HG02798 (cell line): Measurements from ENCODE around the gene IFITM10.
"Not testable (repeated sequence)": the region's sequence is repeated elsewhere in the genome, so short reads cannot be mapped to it uniquely, and the experiment has no call there.

ENCODE experiments used
- ATAC-seq: cut with Tn5 transposase; IDR thresholded peaks from one replicate; pipeline ENCODE4 v1.9.1; 2021; ENCODE audit warnings: mild to moderate bottlenecking; ENCODE audit not compliant: unreplicated experiment, poor library complexity

IFITM10 gene

DNA sequence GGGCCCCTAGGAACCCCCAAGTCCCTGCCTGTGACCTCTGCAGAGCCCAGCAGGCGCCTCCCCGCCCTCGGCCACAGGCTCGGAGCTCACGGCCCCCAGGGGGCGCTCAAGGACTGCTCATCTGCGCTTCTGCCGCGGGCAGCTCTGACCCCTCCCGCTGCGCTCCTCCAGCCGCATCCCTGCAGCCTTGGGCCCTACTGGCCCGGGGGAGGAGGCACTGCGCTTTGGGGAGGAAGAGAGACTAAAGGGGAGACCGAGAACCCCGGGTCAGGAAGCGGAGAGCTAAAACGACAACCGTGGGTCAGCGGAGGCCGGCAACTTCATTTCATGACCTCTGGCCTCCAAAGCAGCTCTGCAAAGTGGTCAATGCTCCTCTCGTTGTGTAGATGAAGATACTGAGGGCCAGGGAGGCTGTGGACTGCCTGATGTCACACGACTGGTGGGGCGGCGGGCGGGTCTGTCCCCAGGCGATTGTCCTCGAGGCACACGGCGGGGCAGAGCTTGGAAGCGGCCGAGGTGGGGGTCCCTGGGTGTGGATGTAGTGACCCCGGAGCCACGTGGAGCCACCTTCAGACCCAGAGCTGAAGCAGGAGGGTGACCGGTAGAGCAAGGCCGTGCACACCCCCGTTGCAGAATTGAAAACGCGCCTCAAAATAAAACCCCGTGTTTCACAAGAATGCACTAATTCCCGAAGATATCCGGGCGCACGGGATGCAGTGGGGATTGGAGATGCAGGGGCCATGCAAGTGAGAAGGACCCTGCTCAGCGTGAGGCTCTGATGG is 56.1 kb downstream of the IFITM10 start:
- no peak for ATAC-seq

- ATAC-seq: no peak
Observed at GRCh38 chr11:1693327-1694063, 56.9 kb downstream of the IFITM10 start.

GRCh38 chr11:1692708-1693326 is 57.6 kb downstream of the IFITM10 start:
- ATAC-seq: no peak

GRCh38 chr11:1691878-1692707 is 58.3 kb downstream of the IFITM10 start:
- ATAC-seq: no peak

- ATAC-seq: no peak
Observed at GRCh38 chr11:1691026-1691877, 59.1 kb downstream of the IFITM10 start.

GRCh38 chr11:1690167-1691025 is 60.0 kb downstream of the IFITM10 start:
- no peak for ATAC-seq

DNA sequence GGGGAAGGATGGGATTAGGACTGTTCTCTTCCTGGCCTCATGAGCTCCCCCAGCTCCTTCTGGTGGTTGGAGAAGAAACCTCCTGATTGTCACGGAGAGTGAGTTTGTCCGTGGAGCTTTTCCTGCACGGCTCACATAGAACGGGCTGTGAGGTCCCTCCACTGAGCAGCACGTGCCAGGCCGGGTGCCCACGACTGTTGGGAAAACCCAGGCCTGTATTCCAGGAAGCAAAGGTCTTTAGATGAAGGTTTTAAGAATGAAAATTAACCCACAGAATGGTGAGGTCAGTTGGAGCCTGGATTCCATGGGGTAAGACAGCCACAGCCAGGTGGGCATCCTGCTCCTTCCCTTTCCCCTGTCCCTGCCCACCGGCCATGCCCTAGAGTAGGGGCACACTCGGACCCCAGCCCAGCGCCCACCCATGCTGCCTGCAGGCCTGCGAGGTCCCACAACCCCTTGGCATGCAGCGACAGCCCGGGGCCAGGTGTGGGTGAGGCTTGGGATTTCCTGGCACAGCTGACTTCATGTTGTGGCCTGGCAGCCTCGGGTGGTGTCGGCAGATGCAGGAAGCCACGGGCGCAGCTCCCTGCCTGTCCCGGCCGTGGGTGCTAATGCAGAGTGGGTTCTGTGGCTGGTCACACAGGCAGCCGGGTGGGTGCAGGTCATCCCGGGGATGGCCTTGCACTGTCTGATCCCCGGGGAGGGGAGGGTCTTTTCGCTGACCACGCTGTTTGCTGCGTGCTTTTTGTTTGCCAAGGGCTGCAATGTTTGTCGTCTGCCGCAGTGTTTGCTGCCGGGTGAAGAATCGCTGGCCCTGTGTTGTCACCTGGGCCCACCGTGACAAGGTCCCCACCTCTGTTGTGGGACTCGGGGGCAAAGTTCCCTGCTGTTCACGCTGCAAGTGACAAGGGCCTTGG is 60.9 kb downstream of the IFITM10 start:
- not testable (repeated sequence) for ATAC-seq

DNA sequence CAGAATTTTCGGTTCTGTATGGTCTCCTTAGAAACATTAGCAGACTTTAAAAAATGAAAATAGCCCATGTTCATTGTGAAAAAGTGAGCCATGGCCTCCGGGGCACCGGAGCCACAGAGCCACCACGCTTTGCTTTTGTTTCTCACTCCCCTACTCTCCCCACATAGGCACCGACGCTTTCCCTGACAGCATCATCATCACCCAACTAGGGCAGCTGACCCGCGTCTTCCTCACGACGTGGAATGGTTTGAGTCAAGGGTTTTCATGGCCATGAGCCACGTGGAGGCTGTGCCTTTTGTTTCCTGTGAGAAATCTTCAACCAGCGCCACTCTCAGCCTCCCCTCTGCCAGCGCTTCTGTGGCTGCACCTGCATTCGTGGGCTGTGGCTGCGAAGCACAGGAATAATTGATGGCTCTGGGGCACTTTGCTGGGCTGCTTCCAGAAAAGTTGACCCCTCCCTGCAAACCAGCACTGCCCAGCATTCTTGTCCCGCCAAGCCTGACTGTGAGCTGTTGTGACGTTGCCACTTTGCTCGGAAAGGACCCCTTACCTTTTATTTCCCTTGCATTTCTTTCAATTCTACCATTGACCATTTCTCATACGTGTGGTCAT is 62.0 kb downstream of the IFITM10 start:
- ATAC-seq: not testable (repeated sequence)

- not testable (repeated sequence) for ATAC-seq
Observed at GRCh38 chr11:1686220-1686619, 64.2 kb downstream of the IFITM10 start.

DNA sequence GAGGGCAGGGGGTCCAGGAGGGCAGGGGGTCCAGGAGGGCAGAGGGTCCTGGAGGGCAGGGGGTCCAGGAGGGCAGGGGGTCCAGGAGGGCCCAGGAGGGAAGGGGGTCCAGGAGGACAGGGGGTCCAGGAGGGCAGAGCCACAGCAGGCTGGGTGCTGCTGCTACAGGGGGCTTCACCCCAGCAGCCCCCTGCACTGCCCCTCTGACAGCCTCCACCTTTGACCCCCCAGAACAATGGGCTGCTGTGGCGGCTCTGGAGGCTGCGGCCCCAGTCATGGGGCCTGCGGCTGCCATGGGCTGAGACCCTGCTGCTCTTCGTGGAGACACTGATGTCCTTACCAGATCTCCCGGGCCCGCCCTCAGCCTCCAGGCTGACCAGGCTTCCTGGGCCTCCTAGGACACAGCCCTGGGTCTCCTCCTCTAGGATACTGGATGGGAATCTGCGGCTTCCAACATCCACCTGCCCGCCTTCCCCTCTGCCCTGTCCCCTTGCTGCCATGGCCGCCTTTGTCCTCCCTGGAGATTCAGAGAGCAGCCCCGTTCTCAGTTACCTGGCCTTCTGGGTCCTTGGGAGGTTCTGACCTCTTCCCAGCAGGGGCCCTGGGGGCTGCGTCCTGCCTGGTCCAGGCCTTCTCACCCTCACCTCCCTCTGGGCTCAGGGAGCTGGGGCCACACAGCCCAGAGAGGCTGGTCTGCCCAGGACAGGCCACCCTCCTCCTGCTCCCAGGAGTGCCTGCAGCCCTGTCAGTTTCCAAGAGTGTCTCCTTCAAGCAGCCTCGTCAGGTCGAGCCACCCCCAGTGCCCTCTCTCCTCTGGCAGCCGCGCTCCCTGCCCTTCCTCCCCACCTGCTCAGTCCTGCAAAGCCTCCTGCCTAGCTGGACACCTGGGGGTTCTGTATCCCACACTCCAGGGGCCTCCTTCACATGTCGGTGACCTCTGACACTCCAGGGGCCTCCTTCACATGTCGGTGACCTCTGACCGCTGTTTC is 65.2 kb downstream of the IFITM10 start:
- ATAC-seq: not testable (repeated sequence)

GRCh38 chr11:1683904-1684572 is 66.4 kb downstream of the IFITM10 start:
- not testable (repeated sequence) for ATAC-seq

DNA sequence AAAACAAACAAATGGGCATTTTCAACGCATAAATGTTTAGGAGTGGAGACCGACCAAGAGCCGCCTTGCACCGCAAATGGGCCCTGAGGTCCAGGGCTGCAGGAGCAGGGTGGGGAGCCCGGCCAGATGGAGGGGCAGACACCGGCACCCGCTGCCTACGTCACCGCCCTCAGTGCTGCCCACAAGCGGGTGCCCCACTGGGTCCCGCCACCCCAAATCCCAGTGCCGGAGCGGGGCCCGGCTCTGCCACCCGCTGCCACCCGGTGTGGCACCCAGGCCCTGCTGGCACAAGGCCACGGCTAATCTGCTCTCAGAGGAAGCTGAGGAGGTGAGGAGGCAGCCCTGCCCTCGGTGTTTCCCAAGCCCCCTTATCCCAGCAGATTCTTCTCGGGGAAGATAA is 67.2 kb downstream of the IFITM10 start:
- ATAC-seq: not testable (repeated sequence)
